HG03095 (cell line): Measurements from ENCODE around the gene SLC25A13.
"Not testable (repeated sequence)": the region's sequence is repeated elsewhere in the genome, so short reads cannot be mapped to it uniquely, and the experiment has no call there.

Experiments
- ATAC-seq: cut with Tn5 transposase; IDR thresholded peaks from one replicate; pipeline ENCODE4 v1.9.1; 2021; ENCODE audit warnings: moderate library complexity; ENCODE audit not compliant: unreplicated experiment

Gene SLC25A13

GRCh38 chr7:96174812-96175211, 147.1 kb downstream of the SLC25A13 start:
- no peak for ATAC-seq

- no peak for ATAC-seq
These were observed 148.1 kb downstream of the SLC25A13 start for GRCh38 chr7:96173781-96174180.

GRCh38 chr7:96169439-96169838, 152.5 kb downstream of the SLC25A13 start:
- no peak for ATAC-seq

GRCh38 chr7:96167424-96167823, 154.5 kb downstream of the SLC25A13 start:
- peak; percentile 64 for ATAC-seq

DNA sequence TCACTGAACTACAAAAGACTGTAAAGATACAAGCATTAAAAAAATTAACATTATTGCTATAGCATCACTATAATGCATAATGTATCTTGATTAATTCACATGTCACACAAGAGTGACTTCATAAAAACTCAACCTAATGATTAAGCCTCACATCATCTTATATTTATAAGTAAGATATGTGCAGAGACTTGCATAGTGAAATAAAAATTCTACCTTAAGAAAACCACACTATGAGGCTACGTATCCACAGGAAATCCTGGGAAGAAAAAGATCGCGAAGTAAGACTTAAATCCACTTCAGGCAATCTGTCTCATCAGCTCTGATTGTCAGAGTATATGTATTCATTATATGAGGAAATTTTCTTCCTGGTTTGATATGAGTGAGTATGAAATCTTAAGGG, 160.0 kb downstream of the SLC25A13 start:
- ATAC-seq, result no peak

- ATAC-seq, result no peak
These were observed 164.0 kb downstream of the SLC25A13 start for GRCh38 chr7:96157856-96158255.

GRCh38 chr7:96154506-96154905, 167.4 kb downstream of the SLC25A13 start:
- ATAC-seq, result not testable (repeated sequence)

DNA sequence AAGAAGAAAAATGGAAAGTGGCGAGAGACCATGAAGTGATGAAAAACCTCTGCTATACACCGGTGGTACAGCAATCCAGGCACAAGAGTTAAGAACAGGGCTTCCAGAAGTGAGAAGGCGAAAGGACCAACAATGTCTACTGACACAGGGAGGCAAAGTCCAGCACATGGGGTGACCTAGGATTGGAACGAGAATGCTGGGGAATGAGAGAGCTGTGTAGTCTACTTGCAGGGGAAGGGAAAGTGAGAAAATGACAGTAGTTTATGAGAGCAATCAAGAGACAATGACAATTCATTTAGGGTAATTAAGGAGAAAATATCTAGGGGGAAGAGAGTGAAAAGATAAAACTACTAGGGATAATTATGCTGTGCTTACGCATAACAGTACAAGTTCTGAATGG, 169.2 kb downstream of the SLC25A13 start:
- ATAC-seq, result no peak

GRCh38 chr7:96151889-96152288, 170.0 kb downstream of the SLC25A13 start:
- ATAC-seq, result no peak

DNA sequence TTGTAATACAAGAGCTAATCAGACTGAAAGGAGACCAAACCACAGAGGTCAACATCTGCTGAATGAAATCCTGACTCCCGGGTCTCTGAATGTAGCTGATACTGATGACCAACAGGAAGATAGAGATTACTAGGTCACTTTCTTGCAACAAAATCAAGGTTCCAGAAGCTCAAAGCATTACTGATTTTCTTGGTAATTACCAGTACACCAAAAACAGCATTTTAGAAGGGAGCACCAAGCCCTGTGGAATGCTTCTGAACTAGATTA, 177.7 kb downstream of the SLC25A13 start:
- no peak for ATAC-seq

DNA sequence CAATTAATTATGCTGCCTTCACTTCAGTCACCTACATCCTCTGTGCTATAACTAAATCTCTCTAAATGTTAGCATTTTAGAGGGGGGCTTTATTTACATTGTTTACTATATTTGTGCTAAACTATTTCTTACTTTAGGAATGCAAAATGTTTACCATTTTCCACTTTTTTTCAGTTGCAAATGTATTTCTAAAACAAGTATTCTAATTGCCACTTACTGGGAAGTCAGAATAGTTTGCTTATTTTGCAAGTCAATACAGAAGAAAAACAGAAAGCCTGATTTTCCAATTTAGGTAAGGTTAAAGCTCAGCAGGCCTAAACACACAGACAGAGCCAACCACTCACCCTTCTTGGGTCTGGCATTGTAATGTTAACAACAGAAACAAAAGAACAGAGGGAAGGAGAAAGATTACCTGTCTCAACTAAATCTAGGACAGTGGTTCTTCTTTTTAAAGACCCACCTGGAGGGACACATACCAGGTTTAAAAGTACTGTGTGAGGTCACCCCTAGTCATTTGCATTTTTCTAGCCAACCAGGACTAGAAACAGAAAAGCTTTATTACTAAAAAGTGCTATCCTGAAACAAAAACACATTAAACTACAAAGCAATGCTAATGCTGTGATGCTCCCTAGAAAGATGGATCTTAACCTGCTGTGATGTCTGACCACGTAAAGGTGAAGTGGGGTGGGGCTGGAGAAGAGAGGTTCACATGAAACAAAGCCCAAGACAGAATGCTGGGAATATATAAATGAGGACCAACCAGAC, 178.2 kb downstream of the SLC25A13 start:
- ATAC-seq, result no peak

GRCh38 chr7:96136600-96137239, 185.2 kb downstream of the SLC25A13 start:
- ATAC-seq, result no peak

- ATAC-seq, result no peak
These were observed 186.7 kb downstream of the SLC25A13 start for GRCh38 chr7:96135241-96135640.

- no peak for ATAC-seq
These were observed 190.4 kb downstream of the SLC25A13 start for GRCh38 chr7:96131525-96131924.

GRCh38 chr7:96127746-96128145, 194.2 kb downstream of the SLC25A13 start:
- ATAC-seq, result no peak

DNA sequence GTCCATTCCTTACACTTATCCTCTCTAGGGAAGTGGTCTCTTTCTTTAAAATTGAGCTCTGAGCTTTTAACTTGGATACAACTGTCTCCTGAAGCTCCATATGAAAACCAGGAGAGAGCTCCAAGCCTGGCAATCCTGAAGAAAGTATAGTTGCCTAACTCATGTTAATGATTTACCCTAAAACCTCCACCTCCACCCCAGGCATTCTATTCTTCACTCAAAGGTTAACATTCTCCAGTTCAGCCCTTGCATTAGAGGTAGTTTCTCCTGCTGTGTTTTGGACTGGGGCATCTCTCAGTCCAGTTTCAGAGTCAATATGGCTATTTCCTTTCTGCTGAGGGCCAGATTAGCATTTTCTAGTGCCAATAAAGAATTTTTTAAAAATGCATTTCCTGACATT, 195.5 kb downstream of the SLC25A13 start:
- no peak for ATAC-seq

GRCh38 chr7:96122746-96123145, 199.2 kb downstream of the SLC25A13 start:
- ATAC-seq, result no peak

GRCh38 chr7:96121752-96122151, 200.1 kb downstream of the SLC25A13 start:
- no peak for ATAC-seq

GRCh38 chr7:96120445-96121225, 201.3 kb downstream of the SLC25A13 start:
- no peak for ATAC-seq

GRCh38 chr7:96118449-96119001, 203.4 kb downstream of the SLC25A13 start:
- ATAC-seq, result no peak

- ATAC-seq, result no peak
These were observed 205.7 kb downstream of the SLC25A13 start for GRCh38 chr7:96116173-96116572.

GRCh38 chr7:96114190-96114589, 207.7 kb downstream of the SLC25A13 start:
- no peak for ATAC-seq
